Sigmoid colon (tissue), 4 donors: Measurements from ENCODE around the gene GDPGP1.

Source experiments
- EP300 ChIP-seq, 4 donors: sonication (generic); formaldehyde crosslinking; IDR thresholded peaks; one replicate each; pipeline ENCODE4 v1.6.1; 2017; ENCODE audit warnings: antibody characterized with exemption in 4 of 4
- POLR2A ChIP-seq, 2 donors: fragments of 450-650 bp; IDR thresholded peaks; one replicate each; pipeline ENCODE4 v1.6.1; 2016; ENCODE audit warnings: antibody characterized with exemption in 2 of 2, mild to moderate bottlenecking in 2 of 2, moderate library complexity in 2 of 2

DNA sequence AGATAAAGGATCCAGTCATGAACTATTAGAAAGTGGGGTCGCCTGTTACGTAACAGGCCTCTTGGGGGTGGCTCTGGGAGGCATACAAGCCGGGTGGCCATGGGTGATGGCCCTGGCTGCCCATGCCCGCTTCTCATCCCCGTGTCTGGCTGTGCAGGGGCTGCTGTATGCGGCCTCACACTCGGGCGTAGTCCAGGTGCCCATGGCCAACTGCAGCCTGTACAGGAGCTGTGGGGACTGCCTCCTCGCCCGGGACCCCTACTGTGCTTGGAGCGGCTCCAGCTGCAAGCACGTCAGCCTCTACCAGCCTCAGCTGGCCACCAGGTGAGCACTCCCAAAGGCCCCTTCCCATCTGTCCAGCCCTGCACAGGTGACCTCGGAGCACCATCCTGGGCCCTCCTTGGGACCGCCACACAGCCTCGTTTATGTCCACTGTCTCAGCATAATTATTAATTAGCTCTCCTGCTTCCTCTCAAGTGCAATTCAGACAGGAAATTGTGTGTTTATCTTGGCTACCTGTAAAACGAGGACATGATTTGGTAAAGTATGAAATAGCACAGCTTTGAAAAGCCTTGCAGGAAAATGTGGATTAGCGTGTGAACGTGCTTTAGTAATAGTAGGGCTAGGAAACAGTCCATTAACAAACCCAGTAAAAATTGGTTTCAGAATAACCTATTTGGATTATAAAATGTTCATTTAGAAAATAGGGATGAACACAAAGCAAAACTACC lies 8.3 kb upstream of the GDPGP1 start:
- no peak for TF ChIP-seq EP300 (IDR thresholded peaks at IDR 0.05)
- TF ChIP-seq POLR2A (IDR thresholded peaks at IDR 0.05) = no peak
